PC-3 (cell line): ENCODE data around the gene RRAS2. TPM values are rescaled to one million over a fixed set of nuclear protein-coding genes. Genes with fewer than 3 reads are reported as not detected.

Experiments used
- ATAC-seq: fragments of 200-7000 bp; cut with Tn5 transposase; 2 replicates; pipeline ENCODE4 v1.9.1; 2020; ENCODE audit warnings: mild to moderate bottlenecking, moderate library complexity
- BruUV-seq: library from RNA; stranded (reverse); fragments of 400-500 nt; replicated peaks from 2 replicates; lab custom pipeline; 2021; lab: Mats Ljungman, UMichigan
- CTCF ChIA-PET: fragments of 300-600 bp; sonication (Branson Sonifier 250); formaldehyde crosslinking; loops from one replicate; lab custom pipeline; 2022; ENCODE audit warnings: antibody characterized with exemption; lab: Charles Lee
- POLR2A ChIA-PET: fragments of 300-600 bp; sonication (Branson Sonifier 250); formaldehyde crosslinking; loops from one replicate; lab custom pipeline; 2022; ENCODE audit warnings: antibody characterized with exemption; ENCODE audit not compliant: unreplicated experiment; lab: Charles Lee
- DNase-seq: peaks from one replicate; pipeline ENCODE4 v3.0.0-alpha.2; 2015
- H2AFZ ChIP-seq: fragments of 300-600 bp; sonication (generic); 2 replicates; pipeline ENCODE4 v1.6.0; 2016; ENCODE audit warnings: antibody characterized with exemption, low read length
- H3F3A ChIP-seq: fragments of 300-600 bp; sonication (generic); one replicate; pipeline ENCODE4 v1.6.0; 2017; ENCODE audit warnings: antibody characterized with exemption, low read length, control low read depth, mild to moderate bottlenecking; ENCODE audit not compliant: unreplicated experiment
- H3K27ac ChIP-seq: fragments of 300-600 bp; sonication (generic); 2 replicates; pipeline ENCODE4 v1.5.1; 2016; ENCODE audit warnings: mild to moderate bottlenecking, low read length
- H3K27me3 ChIP-seq: fragments of 300-600 bp; sonication (generic); 2 replicates; pipeline ENCODE4 v1.6.1; 2016; ENCODE audit warnings: low read length, mixed read lengths
- H3K36me3 ChIP-seq: fragments of 300-600 bp; sonication (generic); 2 replicates; pipeline ENCODE4 v1.6.1; 2016; ENCODE audit warnings: low read depth, mixed run types, low read length, mixed read lengths
- H3K4me1 ChIP-seq: fragments of 300-600 bp; sonication (generic); 2 replicates; pipeline ENCODE4 v1.5.1; 2016; ENCODE audit warnings: low read length; ENCODE audit not compliant: insufficient read depth
- H3K4me2 ChIP-seq: fragments of 300-600 bp; sonication (generic); 2 replicates; pipeline ENCODE4 v1.6.0; 2016; ENCODE audit warnings: low read length
- H3K4me3 ChIP-seq: fragments of 300-600 bp; sonication (generic); 2 replicates; pipeline ENCODE4 v1.5.1; 2016; ENCODE audit warnings: mild to moderate bottlenecking, low read length, mixed read lengths
- H3K79me2 ChIP-seq: fragments of 300-600 bp; sonication (generic); 2 replicates; pipeline ENCODE4 v1.6.1; 2017; ENCODE audit warnings: low read length, mixed read lengths
- H3K9ac ChIP-seq: fragments of 300-600 bp; sonication (generic); 2 replicates; pipeline ENCODE4 v1.6.0; 2016; ENCODE audit warnings: mild to moderate bottlenecking, low read length
- H3K9me2 ChIP-seq: fragments of 300-600 bp; sonication (generic); replicated peaks from 2 replicates; pipeline ENCODE4 v1.6.1; 2016; ENCODE audit warnings: mixed run types, low read length, mixed read lengths
- H3K9me3 ChIP-seq: fragments of 300-600 bp; sonication (generic); 2 replicates; pipeline ENCODE4 v1.6.1; 2016; ENCODE audit warnings: low read length, mixed read lengths
- H4K20me1 ChIP-seq: fragments of 300-600 bp; sonication (generic); 2 replicates; pipeline ENCODE4 v1.6.1; 2016; ENCODE audit warnings: low read length, mixed read lengths
- EZH2 ChIP-seq: fragments of 300-600 bp; sonication (generic); IDR thresholded peaks from one replicate; pipeline ENCODE4 v1.6.1; 2017; ENCODE audit warnings: antibody characterized with exemption, mild to moderate bottlenecking, low read length; ENCODE audit not compliant: unreplicated experiment
- EZH2phosphoT487 ChIP-seq: fragments of 300-600 bp; sonication (generic); IDR thresholded peaks from 2 replicates; pipeline ENCODE4 v1.6.1; 2018; ENCODE audit warnings: mild to moderate bottlenecking, antibody characterized with exemption, low read length, borderline replicate concordance
- intact Hi-C: fragments of 100-400 bp; cut with micrococcal nuclease; formaldehyde crosslinking; loops from 2 replicates; pipeline ENCODE4 v1.9.0; 2023
- total RNA-seq: library from RNA; depleted of rRNA; stranded (reverse); fragments of >200 nt; gene quantifications from 2 replicates; pipeline ENCODE4 v1.2.3, GENCODE V29; 2014
- TF ChIP-seq, protein P1 (sequence below): fragments of 300-600 bp; sonication (generic); conservative IDR thresholded peaks from 2 replicates; pipeline ENCODE4 v1.5.1; 2017; ENCODE audit warnings: antibody characterized with exemption, low read depth, mild to moderate bottlenecking, low read length

The RRAS2 gene
- total RNA-seq, 1 experiment from 2014 or later: 58.6 TPM

DNA sequence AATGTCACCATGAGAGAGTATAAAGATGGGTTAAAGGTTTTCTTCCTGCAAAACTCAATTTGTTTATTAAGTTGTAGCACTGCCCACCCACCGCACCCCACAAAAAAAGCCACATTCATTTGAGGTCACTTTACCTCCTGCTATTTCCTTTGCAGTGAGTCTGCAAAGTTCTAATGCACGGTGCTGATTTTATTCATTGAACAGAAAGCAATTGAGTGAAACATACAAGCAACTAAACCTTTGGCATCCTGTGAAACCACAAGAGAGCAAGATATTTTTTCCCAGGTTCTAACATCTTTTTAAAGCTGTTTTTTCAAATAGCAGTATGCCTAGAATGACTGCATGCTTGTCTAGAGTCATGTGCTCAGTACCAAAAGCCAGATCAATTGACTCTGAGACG is 39.0 kb downstream of the RRAS2 start:
- no TSS peak for BruUV-seq
- H3K4me1 ChIP-seq: peaks cover 40% of the 10 kb centered on the region
- no peak overlapping the region for H3K4me2 ChIP-seq
- TF ChIP-seq EZH2phosphoT487: no peak
- TF ChIP-seq, protein P1, sequence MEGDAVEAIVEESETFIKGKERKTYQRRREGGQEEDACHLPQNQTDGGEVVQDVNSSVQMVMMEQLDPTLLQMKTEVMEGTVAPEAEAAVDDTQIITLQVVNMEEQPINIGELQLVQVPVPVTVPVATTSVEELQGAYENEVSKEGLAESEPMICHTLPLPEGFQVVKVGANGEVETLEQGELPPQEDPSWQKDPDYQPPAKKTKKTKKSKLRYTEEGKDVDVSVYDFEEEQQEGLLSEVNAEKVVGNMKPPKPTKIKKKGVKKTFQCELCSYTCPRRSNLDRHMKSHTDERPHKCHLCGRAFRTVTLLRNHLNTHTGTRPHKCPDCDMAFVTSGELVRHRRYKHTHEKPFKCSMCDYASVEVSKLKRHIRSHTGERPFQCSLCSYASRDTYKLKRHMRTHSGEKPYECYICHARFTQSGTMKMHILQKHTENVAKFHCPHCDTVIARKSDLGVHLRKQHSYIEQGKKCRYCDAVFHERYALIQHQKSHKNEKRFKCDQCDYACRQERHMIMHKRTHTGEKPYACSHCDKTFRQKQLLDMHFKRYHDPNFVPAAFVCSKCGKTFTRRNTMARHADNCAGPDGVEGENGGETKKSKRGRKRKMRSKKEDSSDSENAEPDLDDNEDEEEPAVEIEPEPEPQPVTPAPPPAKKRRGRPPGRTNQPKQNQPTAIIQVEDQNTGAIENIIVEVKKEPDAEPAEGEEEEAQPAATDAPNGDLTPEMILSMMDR: no peak
- TF ChIP-seq EZH2: no peak
- no peak for ATAC-seq
- no peaks in the 10 kb centered on the region for H3K27me3 ChIP-seq
- peaks cover 78% of the 10 kb centered on the region for H3K79me2 ChIP-seq
- intact Hi-C loops: no loop called here
- H3F3A ChIP-seq: no peaks in the 10 kb centered on the region
- POLR2A ChIA-PET: no interaction called here
- H3K9me3 ChIP-seq: no peaks in the 10 kb centered on the region
- H4K20me1 ChIP-seq: 0 out of 2 replicates have a peak, but pooled peaks cover 4% of the 10 kb centered on the region
- H3K36me3 ChIP-seq: no peaks in the 10 kb centered on the region
- no peak overlapping the region for H3K27ac ChIP-seq
- no peak overlapping the region for H3K4me3 ChIP-seq
- H3K9ac ChIP-seq: no peak overlapping the region
- H3K9me2 ChIP-seq: no peaks in the 10 kb centered on the region
- DNase-seq: no peak
- CTCF ChIA-PET: interaction anchor here (0.7 to 1.0 kb wide), 2 partner anchors 12 to 129 kb away, joined by 3 read pairs; no protein-coding TSS in a partner anchor
- no peak overlapping the region for H2AFZ ChIP-seq

DNA sequence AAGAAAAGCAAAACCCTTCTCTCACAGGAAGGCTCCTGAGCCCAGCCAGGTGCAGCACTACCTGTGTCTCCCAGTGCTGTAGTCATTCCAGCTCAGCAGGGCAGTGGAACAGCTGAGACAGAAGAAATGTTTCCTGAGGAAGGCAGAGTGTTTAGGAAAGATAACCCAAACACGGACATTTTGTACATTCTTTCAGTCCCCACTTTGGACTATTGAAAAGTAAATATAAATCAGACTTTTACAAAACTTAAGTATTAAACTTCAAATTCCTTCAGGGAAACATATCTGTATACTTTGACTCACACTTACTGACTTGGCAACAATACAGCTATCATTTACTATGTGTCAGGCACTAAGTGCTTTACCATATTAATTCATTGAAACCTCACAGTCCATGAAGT is 40.4 kb downstream of the RRAS2 start:
- H3K79me2 ChIP-seq: peaks cover 78% of the 10 kb centered on the region
- TF ChIP-seq EZH2 (no peak), EZH2phosphoT487 (no peak)
- TF ChIP-seq, protein P1: no peak
- CTCF ChIA-PET: interaction anchor here (1.0 kb wide), 1 partner anchor 18 kb away, joined by 4 read pairs; no protein-coding TSS in a partner anchor
- intact Hi-C loops: loop anchor here (1.0 kb wide), 1 partner anchor 10 kb away; no protein-coding TSS in a partner anchor
- H3K27me3 ChIP-seq: no peaks in the 10 kb centered on the region
- H3K4me2 ChIP-seq: peak overlapping the region; percentile 78
- ATAC-seq (peak; percentile 62), DNase-seq (peak; percentile 64)
- peaks cover 48% of the 10 kb centered on the region for H3K4me1 ChIP-seq
- no peak overlapping the region; the same call in 1 of the 2 replicates for H3K9ac ChIP-seq
- H3K36me3 ChIP-seq: no peaks in the 10 kb centered on the region
- H3K27ac ChIP-seq: peak overlapping the region; percentile 69
- no peaks in the 10 kb centered on the region for H3F3A ChIP-seq
- BruUV-seq: no TSS peak
- peak overlapping the region; percentile 32; the same call in 1 of the 2 replicates for H3K4me3 ChIP-seq
- H2AFZ ChIP-seq: no peak overlapping the region
- POLR2A ChIA-PET: no interaction called here
- H3K9me2 ChIP-seq: no peaks in the 10 kb centered on the region
- H3K9me3 ChIP-seq: no peaks in the 10 kb centered on the region
- H4K20me1 ChIP-seq: 0 out of 2 replicates have a peak, but pooled peaks cover 4% of the 10 kb centered on the region
